C1 segment of cervical spinal cord (tissue), 14 donors: ENCODE data around the gene FGD1.

Experiments
- DNase-seq, 14 donors: peaks; one replicate each; lab custom pipeline; 2025; lab: John Stamatoyannopoulos, UW

Gene FGD1

DNA sequence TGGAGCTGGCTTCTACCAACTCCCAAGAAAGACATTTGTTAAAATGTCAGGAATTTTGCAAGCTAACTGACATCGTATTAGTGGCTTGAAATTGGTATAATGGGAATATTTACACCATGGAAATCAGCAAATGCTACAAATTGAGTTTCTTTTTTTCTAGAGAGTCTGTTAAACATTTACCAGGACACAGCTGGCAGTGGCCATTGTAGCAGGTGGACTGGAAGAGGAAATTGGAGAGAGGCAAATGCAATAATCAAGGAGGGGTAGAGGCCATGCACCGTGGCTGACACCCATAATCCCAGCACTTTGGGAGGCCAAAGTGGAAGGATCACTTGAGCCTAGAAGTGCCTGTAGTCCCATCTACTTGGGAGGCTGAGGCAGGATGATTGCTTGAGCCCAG is 88.8 kb downstream of the FGD1 start:
- DNase-seq, result no peak

DNA sequence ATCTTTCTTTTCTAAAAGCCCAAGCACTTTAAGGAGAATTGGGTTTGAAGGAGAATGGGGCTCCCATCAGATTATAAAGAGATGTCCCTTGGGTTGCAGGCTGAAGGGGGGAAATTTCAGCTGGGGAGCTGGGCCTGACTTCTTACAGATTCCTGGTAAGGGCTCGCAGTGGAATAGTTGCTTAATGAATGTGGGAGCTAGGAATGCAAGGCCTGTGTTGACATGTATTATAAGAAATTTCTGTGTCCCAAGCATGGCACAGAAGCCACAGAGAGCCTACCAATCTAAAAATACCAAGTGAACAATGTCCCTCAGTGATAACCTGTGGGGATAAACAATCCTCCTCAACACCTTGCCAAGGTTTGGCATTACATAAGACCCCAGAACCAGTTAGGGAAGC is 98.9 kb downstream of the FGD1 start:
- DNase-seq, result no peak
